ENCODE measurements around the gene TOMM22. TPM values are rescaled to one million over a fixed set of nuclear protein-coding genes. Genes with fewer than 3 reads are reported as not detected.

TOMM22 gene
- total RNA-seq, 1 experiment from 2014 or later, result 146 TPM

GRCh38 chr22:38649841-38650522 lies 31.8 kb upstream of the TOMM22 start:
- ChIA-PET CTCF (no interaction called here), POLR2A (no interaction called here)
- peaks cover 20% of the 10 kb centered on the region for H3K36me3 Mint-ChIP-seq
- no peaks in the 10 kb centered on the region for H3K27me3 Mint-ChIP-seq (ENCODE audit: low read depth)
- no peaks in the 10 kb centered on the region for H3K4me1 Mint-ChIP-seq
- no peak for ATAC-seq
- TF ChIP-seq CDX4 (CRISPR knock-in tag; IDR thresholded peaks at IDR 0.05; ENCODE audit: borderline replicate concordance) (no peak), MLX (CRISPR knock-in tag; IDR thresholded peaks at IDR 0.05) (no peak), ATF2 (CRISPR knock-in tag; IDR thresholded peaks at IDR 0.05; ENCODE audit: borderline replicate concordance, low read depth) (no peak), FOXP1 (CRISPR knock-in tag; IDR thresholded peaks at IDR 0.05; ENCODE audit: borderline replicate concordance) (no peak), JAZF1 (CRISPR knock-in tag; IDR thresholded peaks at IDR 0.05) (no peak), AR (CRISPR knock-in tag; IDR thresholded peaks at IDR 0.05) (no peak), USF2 (CRISPR knock-in tag; IDR thresholded peaks at IDR 0.05) (no peak)
- TF ChIP-seq, protein P1, sequence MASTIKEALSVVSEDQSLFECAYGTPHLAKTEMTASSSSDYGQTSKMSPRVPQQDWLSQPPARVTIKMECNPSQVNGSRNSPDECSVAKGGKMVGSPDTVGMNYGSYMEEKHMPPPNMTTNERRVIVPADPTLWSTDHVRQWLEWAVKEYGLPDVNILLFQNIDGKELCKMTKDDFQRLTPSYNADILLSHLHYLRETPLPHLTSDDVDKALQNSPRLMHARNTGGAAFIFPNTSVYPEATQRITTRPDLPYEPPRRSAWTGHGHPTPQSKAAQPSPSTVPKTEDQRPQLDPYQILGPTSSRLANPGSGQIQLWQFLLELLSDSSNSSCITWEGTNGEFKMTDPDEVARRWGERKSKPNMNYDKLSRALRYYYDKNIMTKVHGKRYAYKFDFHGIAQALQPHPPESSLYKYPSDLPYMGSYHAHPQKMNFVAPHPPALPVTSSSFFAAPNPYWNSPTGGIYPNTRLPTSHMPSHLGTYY (CRISPR knock-in tag; IDR thresholded peaks at IDR 0.05), result no peak
- H3K4me3 Mint-ChIP-seq, result no peak overlapping the region
- H3K9me3 Mint-ChIP-seq, result peaks cover 5% of the 10 kb centered on the region
- no peak overlapping the region for H3K27ac Mint-ChIP-seq
- DNase-seq (ENCODE audit: low spot score), result no peak

DNA sequence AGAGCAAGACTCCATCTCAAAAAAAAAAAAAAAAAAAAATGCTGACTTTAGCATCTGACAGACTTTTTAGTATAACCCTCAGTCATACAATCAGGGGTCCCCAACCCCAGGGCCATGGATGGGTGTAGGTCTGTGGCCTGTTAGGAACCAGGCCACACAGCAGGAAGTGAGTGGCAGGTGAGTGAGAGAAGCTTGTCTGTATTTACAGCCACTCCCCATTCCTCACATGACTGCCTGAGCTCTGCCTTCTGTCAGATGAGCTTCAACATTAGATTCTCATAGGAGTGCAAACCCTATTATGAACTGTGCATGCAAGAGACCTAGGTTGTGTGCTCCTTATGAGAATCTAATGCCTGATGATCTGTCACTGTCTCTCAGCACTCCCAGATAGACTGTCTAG lies 28.9 kb upstream of the TOMM22 start:
- ChIA-PET CTCF (no interaction called here), POLR2A (no interaction called here)
- Mint-ChIP-seq H3K36me3 (peaks cover 15% of the 10 kb centered on the region), H3K27ac (no peak overlapping the region), H3K4me1 (peaks cover 10% of the 10 kb centered on the region), H3K9me3 (peaks cover 5% of the 10 kb centered on the region), H3K4me3 (no peak overlapping the region), H3K27me3 (ENCODE audit: low read depth) (no peaks in the 10 kb centered on the region)
- DNase-seq (ENCODE audit: low spot score), result no peak
- no peak for ATAC-seq
- TF ChIP-seq NR2C2 (CRISPR knock-in tag; IDR thresholded peaks at IDR 0.05), result no peak
- TF ChIP-seq KAT7 (CRISPR knock-in tag; IDR thresholded peaks at IDR 0.05; ENCODE audit: borderline replicate concordance), result no peak
- TF ChIP-seq FOXP4 (CRISPR knock-in tag; IDR thresholded peaks at IDR 0.05), result no peak
- no peak for TF ChIP-seq RORB (CRISPR knock-in tag; IDR thresholded peaks at IDR 0.05)
- no peak for TF ChIP-seq GABPB1 (CRISPR knock-in tag; IDR thresholded peaks at IDR 0.05)
- TF ChIP-seq, protein P2, sequence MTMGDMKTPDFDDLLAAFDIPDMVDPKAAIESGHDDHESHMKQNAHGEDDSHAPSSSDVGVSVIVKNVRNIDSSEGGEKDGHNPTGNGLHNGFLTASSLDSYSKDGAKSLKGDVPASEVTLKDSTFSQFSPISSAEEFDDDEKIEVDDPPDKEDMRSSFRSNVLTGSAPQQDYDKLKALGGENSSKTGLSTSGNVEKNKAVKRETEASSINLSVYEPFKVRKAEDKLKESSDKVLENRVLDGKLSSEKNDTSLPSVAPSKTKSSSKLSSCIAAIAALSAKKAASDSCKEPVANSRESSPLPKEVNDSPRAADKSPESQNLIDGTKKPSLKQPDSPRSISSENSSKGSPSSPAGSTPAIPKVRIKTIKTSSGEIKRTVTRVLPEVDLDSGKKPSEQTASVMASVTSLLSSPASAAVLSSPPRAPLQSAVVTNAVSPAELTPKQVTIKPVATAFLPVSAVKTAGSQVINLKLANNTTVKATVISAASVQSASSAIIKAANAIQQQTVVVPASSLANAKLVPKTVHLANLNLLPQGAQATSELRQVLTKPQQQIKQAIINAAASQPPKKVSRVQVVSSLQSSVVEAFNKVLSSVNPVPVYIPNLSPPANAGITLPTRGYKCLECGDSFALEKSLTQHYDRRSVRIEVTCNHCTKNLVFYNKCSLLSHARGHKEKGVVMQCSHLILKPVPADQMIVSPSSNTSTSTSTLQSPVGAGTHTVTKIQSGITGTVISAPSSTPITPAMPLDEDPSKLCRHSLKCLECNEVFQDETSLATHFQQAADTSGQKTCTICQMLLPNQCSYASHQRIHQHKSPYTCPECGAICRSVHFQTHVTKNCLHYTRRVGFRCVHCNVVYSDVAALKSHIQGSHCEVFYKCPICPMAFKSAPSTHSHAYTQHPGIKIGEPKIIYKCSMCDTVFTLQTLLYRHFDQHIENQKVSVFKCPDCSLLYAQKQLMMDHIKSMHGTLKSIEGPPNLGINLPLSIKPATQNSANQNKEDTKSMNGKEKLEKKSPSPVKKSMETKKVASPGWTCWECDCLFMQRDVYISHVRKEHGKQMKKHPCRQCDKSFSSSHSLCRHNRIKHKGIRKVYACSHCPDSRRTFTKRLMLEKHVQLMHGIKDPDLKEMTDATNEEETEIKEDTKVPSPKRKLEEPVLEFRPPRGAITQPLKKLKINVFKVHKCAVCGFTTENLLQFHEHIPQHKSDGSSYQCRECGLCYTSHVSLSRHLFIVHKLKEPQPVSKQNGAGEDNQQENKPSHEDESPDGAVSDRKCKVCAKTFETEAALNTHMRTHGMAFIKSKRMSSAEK (CRISPR knock-in tag; IDR thresholded peaks at IDR 0.05; ENCODE audit: borderline replicate concordance), result no peak
- TF ChIP-seq ATF3 (CRISPR knock-in tag; conservative IDR thresholded peaks at IDR 0.05), result no peak
- no peak for TF ChIP-seq SMAD4 (CRISPR knock-in tag; IDR thresholded peaks at IDR 0.05)
- no peak for TF ChIP-seq ZNF232 (CRISPR knock-in tag; IDR thresholded peaks at IDR 0.05)
- no peak for TF ChIP-seq PREB (CRISPR knock-in tag; IDR thresholded peaks at IDR 0.05; ENCODE audit: borderline replicate concordance)

Measured in WTC11 (cell line).